Stimulated activated CD4-positive, alpha-beta T cell treated with anti-CD3 and anti-CD28 coated beads, Interleukin-12 subunit alpha, Interleukin-12 subunit beta, amount 100 ng/mL, for 24 hours (primary cell): ENCODE data around the gene HDAC4.

Experiments
- DNase-seq, 2 experiments: peaks; one replicate each; pipeline ENCODE4 v3.0.0-alpha.2; 2020; ENCODE audit warnings: low read depth in 2 of 2

The HDAC4 gene

GRCh38 chr2:239012936-239013677 lies 387.7 kb downstream of the HDAC4 start:
- DNase-seq, result no peak

- DNase-seq, result no peak
Measured at GRCh38 chr2:239012228-239012627, 388.6 kb downstream of the HDAC4 start.

GRCh38 chr2:239009589-239009961 lies 391.2 kb downstream of the HDAC4 start:
- no peak for DNase-seq

- no peak for DNase-seq
Measured at GRCh38 chr2:239008677-239009588, 391.9 kb downstream of the HDAC4 start.

- DNase-seq, result no peak
Measured at GRCh38 chr2:239008004-239008403, 392.8 kb downstream of the HDAC4 start.

- DNase-seq, result no peak
Measured at GRCh38 chr2:239006622-239007285, 394.1 kb downstream of the HDAC4 start.

- DNase-seq, result no peak
Measured at GRCh38 chr2:239005586-239005985, 395.2 kb downstream of the HDAC4 start.

- no peak for DNase-seq
Measured at GRCh38 chr2:239004274-239005015, 396.4 kb downstream of the HDAC4 start.

GRCh38 chr2:239003624-239004273 lies 397.1 kb downstream of the HDAC4 start:
- DNase-seq, result no peak

- DNase-seq, result no peak
Measured at GRCh38 chr2:239002954-239003623, 397.7 kb downstream of the HDAC4 start.

GRCh38 chr2:239002591-239002953 lies 398.2 kb downstream of the HDAC4 start:
- no peak for DNase-seq

- no peak for DNase-seq
Measured at GRCh38 chr2:239001794-239002193, 399.0 kb downstream of the HDAC4 start.

GRCh38 chr2:239000500-239001073 lies 400.2 kb downstream of the HDAC4 start:
- no peak for DNase-seq

- no peak for DNase-seq
Measured at GRCh38 chr2:239000089-239000488, 400.7 kb downstream of the HDAC4 start.

- DNase-seq, result no peak
Measured at GRCh38 chr2:238999291-238999741, 401.5 kb downstream of the HDAC4 start.

- DNase-seq, result no peak
Measured at GRCh38 chr2:238998801-238999200, 402.0 kb downstream of the HDAC4 start.
